ENCODE results near the gene MAST4.

- TF ChIP-seq NFRKB (IDR thresholded peaks at IDR 0.05) (no peak), RAD21 (CRISPR knock-in tag; IDR thresholded peaks at IDR 0.05) (no peak), POLR2AphosphoS5 (IDR thresholded peaks at IDR 0.05; ENCODE audit: low read depth, low read length) (no peak), RFX3 (CRISPR knock-in tag; IDR thresholded peaks at IDR 0.05) (no peak), ZFY (CRISPR knock-in tag; IDR thresholded peaks at IDR 0.05) (no peak), ZEB1 (IDR thresholded peaks at IDR 0.05; ENCODE audit: insufficient replicate concordance, low read depth) (no peak), FOSL2 (CRISPR knock-in tag; IDR thresholded peaks at IDR 0.05) (no peak), CHCHD3 (CRISPR knock-in tag; IDR thresholded peaks at IDR 0.05) (no peak), ZNF510 (CRISPR knock-in tag; IDR thresholded peaks at IDR 0.05; ENCODE audit: low read depth) (no peak), ISL2 (CRISPR knock-in tag; IDR thresholded peaks at IDR 0.05) (no peak), ZNF17 (CRISPR knock-in tag; IDR thresholded peaks at IDR 0.05) (no peak), RERE (CRISPR knock-in tag; IDR thresholded peaks at IDR 0.05; ENCODE audit: low read depth) (no peak)
Measured at GRCh38 chr5:67010684-67011409, 414.7 kb downstream of the MAST4 start.

All from HepG2 (cell line).